ENCODE data around the gene WRAP53.

Gene WRAP53

GRCh38 chr17:7684851-7685532, 3.3 kb upstream of the WRAP53 start:
- no peak for DNase-seq

GRCh38 chr17:7685533-7686221, 2.6 kb upstream of the WRAP53 start:
- DNase-seq: peak; percentile 94

GRCh38 chr17:7686222-7687071, 1.8 kb upstream of the WRAP53 start:
- peak; percentile 94 for DNase-seq

DNA sequence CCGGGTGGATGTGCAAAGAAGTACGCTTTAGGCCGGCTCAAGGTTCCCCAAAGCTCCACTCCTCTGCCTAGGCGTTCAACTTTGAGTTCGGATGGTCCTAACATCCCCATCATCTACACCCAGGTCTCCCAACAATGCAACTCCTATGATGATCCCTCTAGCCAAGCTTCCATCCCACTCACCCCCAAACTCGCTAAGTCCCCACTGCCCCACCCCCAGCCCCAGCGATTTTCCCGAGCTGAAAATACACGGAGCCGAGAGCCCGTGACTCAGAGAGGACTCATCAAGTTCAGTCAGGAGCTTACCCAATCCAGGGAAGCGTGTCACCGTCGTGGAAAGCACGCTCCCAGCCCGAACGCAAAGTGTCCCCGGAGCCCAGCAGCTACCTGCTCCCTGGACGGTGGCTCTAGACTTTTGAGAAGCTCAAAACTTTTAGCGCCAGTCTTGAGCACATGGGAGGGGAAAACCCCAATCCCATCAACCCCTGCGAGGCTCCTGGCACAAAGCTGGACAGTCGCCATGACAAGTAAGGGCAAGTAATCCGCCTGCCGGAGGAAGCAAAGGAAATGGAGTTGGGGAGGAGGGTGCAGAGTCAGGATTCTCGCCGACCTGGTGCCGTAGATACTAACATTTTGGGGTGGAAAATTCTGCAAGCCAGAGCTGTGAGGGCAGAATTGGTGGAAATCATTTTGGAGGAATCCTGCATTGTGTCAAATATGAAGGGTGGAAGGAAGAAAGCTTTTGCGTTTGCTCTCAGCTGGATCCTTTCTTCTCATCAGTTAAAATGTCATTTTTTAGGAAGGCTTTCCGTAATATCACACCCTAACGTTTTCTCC, 987 bp upstream of the WRAP53 start, which contains the start of gene TP53:
Gene TP53 (minus strand): TSS at position 419 of the 836 bp plus-strand sequence. CDS start 10,896 bp downstream, outside the sequence.
- peak; percentile 87 for DNase-seq

DNA sequence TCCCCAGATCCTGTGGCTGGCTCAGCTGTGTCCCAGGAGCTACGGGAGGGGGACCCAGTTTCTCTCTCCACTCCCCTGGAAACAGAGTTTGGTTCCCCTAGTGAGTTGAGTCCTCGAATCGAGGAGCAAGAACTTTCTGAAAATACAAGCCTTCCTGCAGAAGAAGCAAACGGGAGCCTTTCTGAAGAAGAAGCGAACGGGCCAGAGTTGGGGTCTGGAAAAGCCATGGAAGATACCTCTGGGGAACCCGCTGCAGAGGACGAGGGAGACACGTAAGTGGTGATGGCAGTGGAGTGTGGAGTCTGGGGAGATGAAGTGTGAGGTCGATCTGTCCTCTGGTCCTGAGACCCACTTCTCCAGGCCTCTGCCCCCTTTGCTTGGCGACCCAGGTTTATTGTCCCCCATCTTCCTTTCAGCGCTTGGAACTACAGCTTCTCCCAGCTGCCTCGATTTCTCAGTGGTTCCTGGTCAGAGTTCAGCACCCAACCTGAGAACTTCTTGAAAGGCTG, 585 bp downstream of the WRAP53 start:
- no peak for DNase-seq

GRCh38 chr17:7695586-7695985, 7.3 kb downstream of the WRAP53 start:
- no peak for DNase-seq

DNA sequence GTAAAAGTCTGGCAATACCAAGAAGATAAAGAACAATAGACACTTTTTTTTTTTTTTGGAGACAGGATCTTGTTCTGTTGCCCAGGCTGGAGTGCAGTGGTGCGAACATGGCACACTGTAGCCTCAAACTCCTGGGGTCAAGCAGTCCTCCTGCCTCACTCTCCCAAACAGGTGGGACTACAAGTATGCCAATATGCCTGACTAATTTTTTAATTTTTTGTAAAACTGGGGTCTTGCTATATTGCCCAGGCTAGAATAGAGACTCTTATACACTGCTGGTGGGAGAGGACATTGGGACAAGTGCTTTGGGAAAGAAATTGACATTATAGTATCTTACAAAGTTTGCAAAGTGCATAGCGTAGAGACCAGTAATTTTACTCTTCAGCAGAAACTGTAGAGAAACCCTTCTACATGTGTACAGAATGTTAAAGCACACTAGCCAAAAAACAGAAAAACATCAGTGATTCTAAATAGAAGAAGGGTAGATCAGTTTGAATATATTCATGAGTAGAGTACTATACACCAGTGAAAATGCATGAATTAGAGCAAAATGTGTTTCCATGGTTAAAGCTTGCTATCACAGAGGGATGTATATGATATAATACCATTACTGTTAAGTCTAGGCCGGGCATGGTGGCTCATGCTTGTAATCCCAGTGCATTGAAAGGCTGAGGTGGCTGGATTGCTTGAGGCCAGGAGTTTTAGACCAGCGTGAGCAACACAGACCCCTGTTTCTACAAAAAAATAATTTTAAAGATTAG, 9.7 kb downstream of the WRAP53 start:
- no peak for DNase-seq

DNA sequence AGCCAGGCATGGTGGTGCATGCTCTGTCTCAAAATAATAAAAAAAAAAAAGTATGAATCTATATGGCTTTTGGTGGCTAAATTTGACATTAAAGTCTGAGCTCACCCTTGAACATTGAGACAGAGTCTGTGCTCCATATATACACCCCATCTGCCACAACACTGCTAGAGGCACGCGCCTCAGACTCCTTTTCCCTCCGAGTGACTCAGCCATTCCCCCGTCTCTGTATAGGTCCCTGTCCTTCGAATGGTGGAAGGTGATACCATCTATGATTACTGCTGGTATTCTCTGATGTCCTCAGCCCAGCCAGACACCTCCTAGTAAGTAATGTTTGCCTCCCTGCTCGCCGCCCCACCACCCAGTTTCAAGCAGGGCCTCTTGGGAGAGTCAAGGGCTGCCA, 12.2 kb downstream of the WRAP53 start:
- no peak for DNase-seq

DNA sequence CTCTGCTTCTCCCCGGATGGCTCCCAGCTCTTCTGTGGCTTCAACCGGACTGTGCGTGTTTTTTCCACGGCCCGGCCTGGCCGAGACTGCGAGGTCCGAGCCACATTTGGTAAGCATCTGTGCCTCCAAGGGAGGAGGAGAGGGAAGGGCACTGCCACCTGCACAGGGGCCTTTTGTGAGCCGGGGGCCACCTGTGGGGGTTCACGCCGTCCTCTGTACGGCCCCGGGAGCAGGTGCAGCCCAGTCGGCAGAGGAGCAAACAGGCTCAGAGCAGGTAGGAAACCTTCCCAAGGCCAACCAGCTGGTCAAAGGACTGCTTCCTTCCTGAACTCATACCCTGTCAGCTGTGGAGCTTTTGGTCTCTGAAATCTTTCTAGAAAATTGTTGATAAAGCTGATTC, 13.4 kb downstream of the WRAP53 start:
- DNase-seq: no peak

GRCh38 chr17:7702776-7703175, 14.5 kb downstream of the WRAP53 start:
- no peak for DNase-seq

DNA sequence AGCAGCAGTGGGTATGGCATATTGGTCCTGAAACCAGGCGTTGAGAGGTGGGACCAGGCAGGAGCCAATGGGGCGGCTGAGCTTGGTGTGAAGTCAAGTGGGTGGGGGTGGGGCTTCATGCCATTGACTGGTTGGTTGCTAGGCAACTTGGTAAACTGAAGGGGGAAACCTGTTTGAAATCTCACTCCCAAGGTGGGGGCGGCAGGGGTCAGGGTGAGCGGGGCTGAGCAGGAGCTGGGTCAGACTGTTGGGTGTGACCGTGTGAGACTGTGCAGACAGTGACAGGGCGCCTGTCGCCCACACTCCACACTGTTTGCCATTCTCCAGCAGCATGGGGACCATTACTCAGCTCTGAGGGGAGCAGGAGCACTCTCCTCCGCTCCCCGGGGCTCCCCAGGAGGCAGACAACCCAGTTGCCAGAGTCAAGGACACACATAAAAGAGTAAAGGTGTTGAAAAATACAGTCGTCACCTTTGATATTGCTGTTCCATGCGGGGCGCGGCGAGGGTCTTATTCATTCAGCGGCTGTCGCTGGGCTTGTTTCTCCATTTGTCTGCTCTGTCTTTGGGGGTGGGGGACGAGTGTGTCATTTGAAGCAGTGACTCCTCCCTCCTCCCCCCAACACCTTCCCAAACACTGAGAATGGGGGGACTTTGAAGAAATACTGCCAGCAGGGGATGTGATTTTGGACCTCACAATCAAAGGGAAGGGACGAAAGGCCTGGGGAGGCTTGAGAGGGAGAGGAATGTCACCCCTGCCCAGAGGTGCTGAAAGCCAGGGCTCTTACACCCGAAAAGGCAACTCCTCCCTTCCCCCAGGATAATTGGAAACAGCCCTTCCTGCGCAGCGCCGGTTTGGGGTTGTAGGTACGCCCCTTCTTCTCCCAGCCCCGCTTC, 15.6 kb downstream of the WRAP53 start:
- DNase-seq: peak; percentile 43

GRCh38 chr17:7704601-7705268, 16.5 kb downstream of the WRAP53 start, which contains the start of gene EFNB3:
TSS of gene EFNB3 (plus strand) at chr17:7705202. CDS start at chr17:7705599, 397 bp downstream.
- peak; percentile 33 for DNase-seq

- no peak for DNase-seq
Measured at GRCh38 chr17:7705269-7706255, 17.3 kb downstream of the WRAP53 start.

GRCh38 chr17:7706631-7707354, 18.5 kb downstream of the WRAP53 start:
- no peak for DNase-seq

GRCh38 chr17:7707446-7707845, 19.2 kb downstream of the WRAP53 start:
- DNase-seq: no peak

GRCh38 chr17:7707858-7708750, 19.8 kb downstream of the WRAP53 start:
- no peak for DNase-seq

DNA sequence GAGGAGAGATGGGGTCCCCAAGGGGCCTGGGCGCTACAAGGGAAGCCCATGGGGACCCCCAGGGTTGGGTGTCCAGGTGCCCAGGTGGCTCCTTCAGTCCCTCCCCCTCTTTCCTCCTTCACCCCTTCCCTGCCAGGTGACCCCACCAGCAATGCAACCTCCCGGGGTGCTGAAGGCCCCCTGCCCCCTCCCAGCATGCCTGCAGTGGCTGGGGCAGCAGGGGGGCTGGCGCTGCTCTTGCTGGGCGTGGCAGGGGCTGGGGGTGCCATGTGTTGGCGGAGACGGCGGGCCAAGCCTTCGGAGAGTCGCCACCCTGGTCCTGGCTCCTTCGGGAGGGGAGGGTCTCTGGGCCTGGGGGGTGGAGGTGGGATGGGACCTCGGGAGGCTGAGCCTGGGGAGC, 20.8 kb downstream of the WRAP53 start:
- no peak for DNase-seq

Data from NCI-H1092 treated with DMSO at 0.1 percent for 48 hours (cell line).